Liver (tissue), 9 donors: ENCODE results near the gene NFAT5. TPM values are rescaled to one million over a fixed set of nuclear protein-coding genes. Genes with fewer than 3 reads are reported as not detected.

ENCODE experiments used
- DNase-seq: peaks from one replicate; pipeline ENCODE4 v3.0.0-alpha.2; 2017; ENCODE audit warnings: low spot score
- H3K27ac ChIP-seq, 2 donors: one replicate each; pipeline ENCODE4 v1.7.0; 2013; ENCODE audit warnings: inconsistent platforms in 2 of 2, low read length in 2 of 2, control low read depth in 1 of 2, low read depth in 1 of 2, mild to moderate bottlenecking in 1 of 2
- H3K27me3 ChIP-seq, 4 donors: one replicate each; pipeline versions ENCODE4 v1.6.1 to v1.7.0; 2013; ENCODE audit warnings: low read length in 3 of 4, inconsistent platforms in 1 of 4, mild to moderate bottlenecking in 1 of 4, moderate library complexity in 1 of 4; ENCODE audit not compliant: control insufficient read depth in 4 of 4, insufficient read depth in 4 of 4
- H3K36me3 ChIP-seq, 4 donors: one replicate each; pipeline versions ENCODE4 v1.6.1 to v1.7.0; 2013; ENCODE audit warnings: low read length in 3 of 4, mild to moderate bottlenecking in 3 of 4, low read depth in 1 of 4, moderate library complexity in 1 of 4; ENCODE audit not compliant: control insufficient read depth in 4 of 4, insufficient read depth in 3 of 4
- H3K4me1 ChIP-seq, 4 donors: one replicate each; pipeline versions ENCODE4 v1.6.1 to v1.7.0; 2013; ENCODE audit warnings: low read length in 3 of 4, mild to moderate bottlenecking in 3 of 4, moderate library complexity in 1 of 4; ENCODE audit not compliant: control insufficient read depth in 4 of 4, insufficient read depth in 4 of 4
- H3K4me3 ChIP-seq, 3 donors: one replicate each; pipeline versions ENCODE4 v1.6.1 to v1.7.0; 2013; ENCODE audit warnings: low read length in 3 of 3, control low read depth in 1 of 3, low read depth in 1 of 3, mild to moderate bottlenecking in 1 of 3
- H3K9ac ChIP-seq, 2 donors: one replicate each; pipeline ENCODE4 v1.7.0; 2013; ENCODE audit warnings: low read length in 2 of 2, mild to moderate bottlenecking in 2 of 2, moderate library complexity in 2 of 2, control low read depth in 1 of 2, low read depth in 1 of 2
- H3K9me3 ChIP-seq, 4 donors: one replicate each; pipeline versions ENCODE4 v1.6.1 to v1.7.0; 2013; ENCODE audit warnings: low read length in 3 of 4; ENCODE audit not compliant: control insufficient read depth in 4 of 4
- CTCF ChIP-seq: fragments of 150-350 bp; IDR thresholded peaks from 2 replicates; pipeline ENCODE4 v1.5.1; 2017; ENCODE audit warnings: improper control_type of control experiment, low read depth, low read length; ENCODE audit not compliant: missing input control
- EGR1 ChIP-seq, 2 donors: IDR thresholded peaks; 2 replicates each; pipeline ENCODE4 v1.6.1; 2016 to 2018; ENCODE audit warnings: antibody characterized with exemption in 2 of 2, low read depth in 2 of 2
- FOXA1 ChIP-seq: IDR thresholded peaks from 2 replicates; pipeline ENCODE4 v1.6.1; 2016; ENCODE audit warnings: antibody characterized with exemption
- FOXA2 ChIP-seq: IDR thresholded peaks from 2 replicates; pipeline ENCODE4 v1.6.1; 2016; ENCODE audit warnings: antibody characterized with exemption
- GABPA ChIP-seq, 2 donors: IDR thresholded peaks in 1 of 2; conservative IDR thresholded peaks in 1 of 2; 2 replicates each; pipeline ENCODE4 v1.6.1; 2016; ENCODE audit warnings: antibody characterized with exemption in 2 of 2, mild to moderate bottlenecking in 1 of 2, moderate library complexity in 1 of 2
- HNF4A ChIP-seq, 2 donors: conservative IDR thresholded peaks; 2 replicates each; pipeline ENCODE4 v1.6.1; 2016; ENCODE audit warnings: antibody characterized with exemption in 2 of 2, mild to moderate bottlenecking in 2 of 2
- HNF4G ChIP-seq: IDR thresholded peaks from 2 replicates; pipeline ENCODE4 v1.6.1; 2016; ENCODE audit warnings: antibody characterized with exemption
- JUND ChIP-seq, 2 donors: IDR thresholded peaks; 2 replicates each; pipeline ENCODE4 v1.6.1; 2016; ENCODE audit warnings: antibody characterized with exemption in 2 of 2
- MAX ChIP-seq: IDR thresholded peaks from 2 replicates; pipeline ENCODE4 v1.6.1; 2016; ENCODE audit warnings: antibody characterized with exemption
- NR2F2 ChIP-seq: IDR thresholded peaks from 2 replicates; pipeline ENCODE4 v1.6.1; 2016; ENCODE audit warnings: antibody characterized with exemption
- RAD21 ChIP-seq, 2 donors: IDR thresholded peaks; 2 replicates each; pipeline ENCODE4 v1.6.1; 2016; ENCODE audit warnings: antibody characterized with exemption in 2 of 2, mild to moderate bottlenecking in 2 of 2
- RXRA ChIP-seq, 2 donors: IDR thresholded peaks; 2 replicates each; pipeline ENCODE4 v1.6.1; 2017 to 2018; ENCODE audit warnings: antibody characterized with exemption in 2 of 2, mild to moderate bottlenecking in 1 of 2
- SP1 ChIP-seq: IDR thresholded peaks from 2 replicates; pipeline ENCODE4 v1.6.1; 2018; ENCODE audit warnings: antibody characterized with exemption, mild to moderate bottlenecking
- TAF1 ChIP-seq: conservative IDR thresholded peaks from 2 replicates; pipeline ENCODE4 v1.6.1; 2016; ENCODE audit warnings: antibody characterized with exemption, mild to moderate bottlenecking
- YY1 ChIP-seq: IDR thresholded peaks from 2 replicates; pipeline ENCODE4 v1.6.1; 2016; ENCODE audit warnings: antibody characterized with exemption, mild to moderate bottlenecking
- polyA plus RNA-seq, 2 donors: library from polyadenylated mRNA; stranded (reverse) in 1 of 2; unstranded in 1 of 2; fragments of 200-250 nt in 1 of 2; fragments of >200 nt in 1 of 2; fragmentation: Nextera tagmentation in 1 of 2; extraction: Ambion mirVana in 1 of 2; gene quantifications; one replicate each; pipeline versions ENCODE4 v1.2.1 to v1.2.3, GENCODE V29; 2013 to 2015
- total RNA-seq, 2 donors: library from RNA; depleted of rRNA; stranded (reverse); fragments of >200 nt; gene quantifications; one replicate each; pipeline ENCODE4 v1.2.3, GENCODE V29; 2014
- TF ChIP-seq, protein P1 (sequence below): IDR thresholded peaks from 2 replicates; pipeline ENCODE4 v1.6.1; 2016; ENCODE audit warnings: antibody characterized with exemption, mild to moderate bottlenecking
- TF ChIP-seq, protein P2 (sequence below): IDR thresholded peaks from 2 replicates; pipeline ENCODE4 v1.6.1; 2016; ENCODE audit warnings: antibody characterized with exemption
- TF ChIP-seq, protein P3 (sequence below): IDR thresholded peaks from 2 replicates; pipeline ENCODE4 v1.6.1; 2016; ENCODE audit warnings: antibody characterized with exemption
- donor health status: healthy.
- donor health status: healthy.
- donor health status: healthy.
- donor health status: healthy.
- donor health status: healthy.

The NFAT5 gene
- total and polyA plus RNA-seq, 4 donors = 1.5 to 21.0 (median 11.2) TPM

- no peaks in the 10 kb centered on the region for H3K9me3 ChIP-seq
- H3K9ac ChIP-seq = no peak overlapping the region
- TF ChIP-seq MAX = no peak
- no peak for TF ChIP-seq FOXA2
- TF ChIP-seq TAF1 = no peak
- TF ChIP-seq, protein P1, sequence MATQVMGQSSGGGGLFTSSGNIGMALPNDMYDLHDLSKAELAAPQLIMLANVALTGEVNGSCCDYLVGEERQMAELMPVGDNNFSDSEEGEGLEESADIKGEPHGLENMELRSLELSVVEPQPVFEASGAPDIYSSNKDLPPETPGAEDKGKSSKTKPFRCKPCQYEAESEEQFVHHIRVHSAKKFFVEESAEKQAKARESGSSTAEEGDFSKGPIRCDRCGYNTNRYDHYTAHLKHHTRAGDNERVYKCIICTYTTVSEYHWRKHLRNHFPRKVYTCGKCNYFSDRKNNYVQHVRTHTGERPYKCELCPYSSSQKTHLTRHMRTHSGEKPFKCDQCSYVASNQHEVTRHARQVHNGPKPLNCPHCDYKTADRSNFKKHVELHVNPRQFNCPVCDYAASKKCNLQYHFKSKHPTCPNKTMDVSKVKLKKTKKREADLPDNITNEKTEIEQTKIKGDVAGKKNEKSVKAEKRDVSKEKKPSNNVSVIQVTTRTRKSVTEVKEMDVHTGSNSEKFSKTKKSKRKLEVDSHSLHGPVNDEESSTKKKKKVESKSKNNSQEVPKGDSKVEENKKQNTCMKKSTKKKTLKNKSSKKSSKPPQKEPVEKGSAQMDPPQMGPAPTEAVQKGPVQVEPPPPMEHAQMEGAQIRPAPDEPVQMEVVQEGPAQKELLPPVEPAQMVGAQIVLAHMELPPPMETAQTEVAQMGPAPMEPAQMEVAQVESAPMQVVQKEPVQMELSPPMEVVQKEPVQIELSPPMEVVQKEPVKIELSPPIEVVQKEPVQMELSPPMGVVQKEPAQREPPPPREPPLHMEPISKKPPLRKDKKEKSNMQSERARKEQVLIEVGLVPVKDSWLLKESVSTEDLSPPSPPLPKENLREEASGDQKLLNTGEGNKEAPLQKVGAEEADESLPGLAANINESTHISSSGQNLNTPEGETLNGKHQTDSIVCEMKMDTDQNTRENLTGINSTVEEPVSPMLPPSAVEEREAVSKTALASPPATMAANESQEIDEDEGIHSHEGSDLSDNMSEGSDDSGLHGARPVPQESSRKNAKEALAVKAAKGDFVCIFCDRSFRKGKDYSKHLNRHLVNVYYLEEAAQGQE = no peak
- TF ChIP-seq SP1 = no peak
- TF ChIP-seq, protein P2, sequence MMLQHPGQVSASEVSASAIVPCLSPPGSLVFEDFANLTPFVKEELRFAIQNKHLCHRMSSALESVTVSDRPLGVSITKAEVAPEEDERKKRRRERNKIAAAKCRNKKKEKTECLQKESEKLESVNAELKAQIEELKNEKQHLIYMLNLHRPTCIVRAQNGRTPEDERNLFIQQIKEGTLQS = no peak
- TF ChIP-seq RXRA (IDR thresholded peaks at IDR 0.05) = no peak
- no peak for TF ChIP-seq FOXA1
- no peak for TF ChIP-seq YY1
- TF ChIP-seq, protein P3, sequence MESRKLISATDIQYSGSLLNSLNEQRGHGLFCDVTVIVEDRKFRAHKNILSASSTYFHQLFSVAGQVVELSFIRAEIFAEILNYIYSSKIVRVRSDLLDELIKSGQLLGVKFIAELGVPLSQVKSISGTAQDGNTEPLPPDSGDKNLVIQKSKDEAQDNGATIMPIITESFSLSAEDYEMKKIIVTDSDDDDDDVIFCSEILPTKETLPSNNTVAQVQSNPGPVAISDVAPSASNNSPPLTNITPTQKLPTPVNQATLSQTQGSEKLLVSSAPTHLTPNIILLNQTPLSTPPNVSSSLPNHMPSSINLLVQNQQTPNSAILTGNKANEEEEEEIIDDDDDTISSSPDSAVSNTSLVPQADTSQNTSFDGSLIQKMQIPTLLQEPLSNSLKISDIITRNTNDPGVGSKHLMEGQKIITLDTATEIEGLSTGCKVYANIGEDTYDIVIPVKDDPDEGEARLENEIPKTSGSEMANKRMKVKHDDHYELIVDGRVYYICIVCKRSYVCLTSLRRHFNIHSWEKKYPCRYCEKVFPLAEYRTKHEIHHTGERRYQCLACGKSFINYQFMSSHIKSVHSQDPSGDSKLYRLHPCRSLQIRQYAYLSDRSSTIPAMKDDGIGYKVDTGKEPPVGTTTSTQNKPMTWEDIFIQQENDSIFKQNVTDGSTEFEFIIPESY = no peak
- TF ChIP-seq RAD21 (IDR thresholded peaks at IDR 0.05) = no peak
- TF ChIP-seq CTCF = no peak
- TF ChIP-seq NR2F2 = no peak
- TF ChIP-seq GABPA (IDR thresholded peaks at IDR 0.05 in 1 of 2, conservative IDR thresholded peaks at IDR 0.05 in 1 of 2) = no peak
- no peak for TF ChIP-seq EGR1 (IDR thresholded peaks at IDR 0.05; ENCODE audit: low read depth in 2 of 2)
- no peak for TF ChIP-seq JUND (IDR thresholded peaks at IDR 0.05)
- TF ChIP-seq HNF4A (conservative IDR thresholded peaks at IDR 0.05) = no peak
- no peak for TF ChIP-seq HNF4G
- no peaks in the 10 kb centered on the region for H3K27me3 ChIP-seq
- peaks cover 1 to 13% (median 12%) of the 10 kb centered on the region in 4 donors for H3K36me3 ChIP-seq
- no peaks in the 10 kb centered on the region for H3K4me1 ChIP-seq
- no peak overlapping the region for H3K4me3 ChIP-seq
- DNase-seq = no peak
- no peak overlapping the region for H3K27ac ChIP-seq
These were observed 135.7 kb downstream of the NFAT5 start for GRCh38 chr16:69701452-69701851.
